ENCODE measurements around the gene ELL2. TPM values are rescaled to one million over a fixed set of nuclear protein-coding genes. Genes with fewer than 3 reads are reported as not detected.

Gene ELL2
- total and polyA plus RNA-seq, 9 of the 15 experiments (the other 6 are each of a cell fraction or from before 2014, with no cell fraction given): 4.3 to 18.3 (median 14.5) TPM

DNA sequence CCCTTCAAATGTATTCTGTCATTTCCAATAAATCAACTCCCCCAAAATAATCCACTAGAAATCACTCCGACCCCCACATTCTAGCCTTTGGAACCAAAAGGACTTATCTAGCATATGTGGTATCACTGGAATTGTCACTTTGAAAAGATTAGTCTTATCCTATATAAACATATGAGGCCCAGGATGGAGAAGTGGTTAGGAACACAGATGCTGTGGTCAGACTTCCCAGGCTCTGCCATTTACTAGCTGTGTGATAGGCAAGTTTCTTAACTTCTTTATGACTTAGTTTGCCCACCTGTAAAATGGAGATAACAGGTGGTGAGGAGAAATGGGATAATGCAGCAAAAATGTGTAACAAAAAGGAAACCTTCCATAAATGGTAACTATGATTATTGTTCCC is 77.1 kb downstream of the ELL2 start (continued):
- TF ChIP-seq, protein P1, sequence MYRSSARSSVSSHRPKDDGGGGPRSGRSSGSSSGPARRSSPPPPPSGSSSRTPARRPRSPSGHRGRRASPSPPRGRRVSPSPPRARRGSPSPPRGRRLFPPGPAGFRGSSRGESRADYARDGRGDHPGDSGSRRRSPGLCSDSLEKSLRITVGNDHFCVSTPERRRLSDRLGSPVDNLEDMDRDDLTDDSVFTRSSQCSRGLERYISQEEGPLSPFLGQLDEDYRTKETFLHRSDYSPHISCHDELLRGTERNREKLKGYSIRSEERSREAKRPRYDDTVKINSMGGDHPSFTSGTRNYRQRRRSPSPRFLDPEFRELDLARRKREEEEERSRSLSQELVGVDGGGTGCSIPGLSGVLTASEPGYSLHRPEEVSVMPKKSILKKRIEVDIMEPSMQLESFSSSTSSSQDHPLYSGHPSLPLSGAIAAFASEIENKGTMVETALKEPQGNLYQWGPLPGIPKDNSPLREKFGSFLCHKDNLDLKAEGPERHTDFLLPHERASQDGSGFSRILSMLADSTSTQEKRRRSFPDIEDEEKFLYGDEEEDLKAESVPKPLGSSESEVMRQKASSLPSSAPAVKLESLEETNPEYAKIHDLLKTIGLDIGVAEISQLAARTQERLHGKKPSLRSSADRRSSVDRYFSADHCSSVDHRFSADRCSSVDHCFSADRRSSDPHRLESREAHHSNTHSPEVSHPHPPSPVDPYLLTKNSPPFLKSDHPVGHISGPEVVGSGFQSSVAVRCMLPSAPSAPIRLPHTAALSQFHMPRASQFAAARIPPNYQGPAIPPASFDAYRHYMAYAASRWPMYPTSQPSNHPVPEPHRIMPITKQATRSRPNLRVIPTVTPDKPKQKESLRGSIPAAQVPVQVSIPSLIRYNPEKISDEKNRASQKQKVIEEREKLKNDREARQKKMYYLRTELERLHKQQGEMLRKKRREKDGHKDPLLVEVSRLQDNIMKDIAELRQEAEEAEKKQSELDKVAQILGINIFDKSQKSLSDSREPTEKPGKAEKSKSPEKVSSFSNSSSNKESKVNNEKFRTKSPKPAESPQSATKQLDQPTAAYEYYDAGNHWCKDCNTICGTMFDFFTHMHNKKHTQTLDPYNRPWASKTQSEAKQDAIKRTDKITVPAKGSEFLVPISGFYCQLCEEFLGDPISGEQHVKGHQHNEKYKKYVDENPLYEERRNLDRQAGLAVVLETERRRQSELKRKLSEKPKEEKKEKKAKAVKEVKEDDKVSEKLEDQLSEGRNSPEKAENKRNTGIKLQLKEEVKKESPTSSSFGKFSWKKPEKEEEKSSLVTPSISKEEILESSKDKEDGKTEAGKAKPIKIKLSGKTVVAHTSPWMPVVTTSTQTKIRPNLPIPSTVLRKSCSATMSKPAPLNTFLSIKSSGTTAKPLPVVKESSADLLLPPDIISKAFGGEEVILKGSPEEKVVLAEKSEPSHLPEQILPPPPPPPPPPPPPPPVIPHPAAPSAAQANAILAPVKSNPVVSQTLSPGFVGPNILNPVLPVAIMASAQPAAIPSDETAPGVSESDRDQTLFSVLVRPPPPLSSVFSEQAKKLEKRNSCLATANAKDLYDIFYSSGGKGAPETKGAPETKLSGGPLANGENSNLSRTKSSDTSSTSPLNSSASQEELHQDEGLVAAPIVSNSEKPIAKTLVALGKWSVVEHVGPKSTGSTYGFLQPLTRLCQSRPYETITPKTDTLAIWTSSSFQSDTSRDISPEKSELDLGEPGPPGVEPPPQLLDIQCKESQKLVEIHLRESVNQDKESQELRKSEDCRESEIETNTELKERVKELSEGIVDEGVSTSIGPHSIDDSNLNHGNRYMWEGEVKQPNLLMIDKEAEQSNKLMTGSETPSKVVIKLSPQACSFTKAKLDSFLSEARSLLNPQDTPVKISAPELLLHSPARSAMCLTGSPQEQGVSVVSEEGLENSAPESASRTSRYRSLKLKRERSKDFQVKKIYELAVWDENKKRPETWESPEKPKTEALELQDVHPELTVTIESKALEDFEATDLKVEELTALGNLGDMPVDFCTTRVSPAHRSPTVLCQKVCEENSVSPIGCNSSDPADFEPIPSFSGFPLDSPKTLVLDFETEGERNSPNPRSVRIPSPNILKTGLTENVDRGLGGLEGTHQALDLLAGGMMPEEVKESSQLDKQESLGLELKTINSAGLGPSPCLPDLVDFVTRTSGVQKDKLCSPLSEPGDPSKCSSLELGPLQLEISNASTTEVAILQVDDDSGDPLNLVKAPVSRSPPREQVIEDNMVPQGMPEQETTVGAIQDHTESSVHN (IDR thresholded peaks at IDR 0.05; ENCODE audit: borderline replicate concordance in 1 of 2, low read depth in 1 of 2): no peak
- no peak for TF ChIP-seq PHF20 (IDR thresholded peaks at IDR 0.05; ENCODE audit: partially characterized antibody)
- peak; percentile 96 for TF ChIP-seq PML (IDR thresholded peaks at IDR 0.05; ENCODE audit: low read length)
- TF ChIP-seq, protein P2, sequence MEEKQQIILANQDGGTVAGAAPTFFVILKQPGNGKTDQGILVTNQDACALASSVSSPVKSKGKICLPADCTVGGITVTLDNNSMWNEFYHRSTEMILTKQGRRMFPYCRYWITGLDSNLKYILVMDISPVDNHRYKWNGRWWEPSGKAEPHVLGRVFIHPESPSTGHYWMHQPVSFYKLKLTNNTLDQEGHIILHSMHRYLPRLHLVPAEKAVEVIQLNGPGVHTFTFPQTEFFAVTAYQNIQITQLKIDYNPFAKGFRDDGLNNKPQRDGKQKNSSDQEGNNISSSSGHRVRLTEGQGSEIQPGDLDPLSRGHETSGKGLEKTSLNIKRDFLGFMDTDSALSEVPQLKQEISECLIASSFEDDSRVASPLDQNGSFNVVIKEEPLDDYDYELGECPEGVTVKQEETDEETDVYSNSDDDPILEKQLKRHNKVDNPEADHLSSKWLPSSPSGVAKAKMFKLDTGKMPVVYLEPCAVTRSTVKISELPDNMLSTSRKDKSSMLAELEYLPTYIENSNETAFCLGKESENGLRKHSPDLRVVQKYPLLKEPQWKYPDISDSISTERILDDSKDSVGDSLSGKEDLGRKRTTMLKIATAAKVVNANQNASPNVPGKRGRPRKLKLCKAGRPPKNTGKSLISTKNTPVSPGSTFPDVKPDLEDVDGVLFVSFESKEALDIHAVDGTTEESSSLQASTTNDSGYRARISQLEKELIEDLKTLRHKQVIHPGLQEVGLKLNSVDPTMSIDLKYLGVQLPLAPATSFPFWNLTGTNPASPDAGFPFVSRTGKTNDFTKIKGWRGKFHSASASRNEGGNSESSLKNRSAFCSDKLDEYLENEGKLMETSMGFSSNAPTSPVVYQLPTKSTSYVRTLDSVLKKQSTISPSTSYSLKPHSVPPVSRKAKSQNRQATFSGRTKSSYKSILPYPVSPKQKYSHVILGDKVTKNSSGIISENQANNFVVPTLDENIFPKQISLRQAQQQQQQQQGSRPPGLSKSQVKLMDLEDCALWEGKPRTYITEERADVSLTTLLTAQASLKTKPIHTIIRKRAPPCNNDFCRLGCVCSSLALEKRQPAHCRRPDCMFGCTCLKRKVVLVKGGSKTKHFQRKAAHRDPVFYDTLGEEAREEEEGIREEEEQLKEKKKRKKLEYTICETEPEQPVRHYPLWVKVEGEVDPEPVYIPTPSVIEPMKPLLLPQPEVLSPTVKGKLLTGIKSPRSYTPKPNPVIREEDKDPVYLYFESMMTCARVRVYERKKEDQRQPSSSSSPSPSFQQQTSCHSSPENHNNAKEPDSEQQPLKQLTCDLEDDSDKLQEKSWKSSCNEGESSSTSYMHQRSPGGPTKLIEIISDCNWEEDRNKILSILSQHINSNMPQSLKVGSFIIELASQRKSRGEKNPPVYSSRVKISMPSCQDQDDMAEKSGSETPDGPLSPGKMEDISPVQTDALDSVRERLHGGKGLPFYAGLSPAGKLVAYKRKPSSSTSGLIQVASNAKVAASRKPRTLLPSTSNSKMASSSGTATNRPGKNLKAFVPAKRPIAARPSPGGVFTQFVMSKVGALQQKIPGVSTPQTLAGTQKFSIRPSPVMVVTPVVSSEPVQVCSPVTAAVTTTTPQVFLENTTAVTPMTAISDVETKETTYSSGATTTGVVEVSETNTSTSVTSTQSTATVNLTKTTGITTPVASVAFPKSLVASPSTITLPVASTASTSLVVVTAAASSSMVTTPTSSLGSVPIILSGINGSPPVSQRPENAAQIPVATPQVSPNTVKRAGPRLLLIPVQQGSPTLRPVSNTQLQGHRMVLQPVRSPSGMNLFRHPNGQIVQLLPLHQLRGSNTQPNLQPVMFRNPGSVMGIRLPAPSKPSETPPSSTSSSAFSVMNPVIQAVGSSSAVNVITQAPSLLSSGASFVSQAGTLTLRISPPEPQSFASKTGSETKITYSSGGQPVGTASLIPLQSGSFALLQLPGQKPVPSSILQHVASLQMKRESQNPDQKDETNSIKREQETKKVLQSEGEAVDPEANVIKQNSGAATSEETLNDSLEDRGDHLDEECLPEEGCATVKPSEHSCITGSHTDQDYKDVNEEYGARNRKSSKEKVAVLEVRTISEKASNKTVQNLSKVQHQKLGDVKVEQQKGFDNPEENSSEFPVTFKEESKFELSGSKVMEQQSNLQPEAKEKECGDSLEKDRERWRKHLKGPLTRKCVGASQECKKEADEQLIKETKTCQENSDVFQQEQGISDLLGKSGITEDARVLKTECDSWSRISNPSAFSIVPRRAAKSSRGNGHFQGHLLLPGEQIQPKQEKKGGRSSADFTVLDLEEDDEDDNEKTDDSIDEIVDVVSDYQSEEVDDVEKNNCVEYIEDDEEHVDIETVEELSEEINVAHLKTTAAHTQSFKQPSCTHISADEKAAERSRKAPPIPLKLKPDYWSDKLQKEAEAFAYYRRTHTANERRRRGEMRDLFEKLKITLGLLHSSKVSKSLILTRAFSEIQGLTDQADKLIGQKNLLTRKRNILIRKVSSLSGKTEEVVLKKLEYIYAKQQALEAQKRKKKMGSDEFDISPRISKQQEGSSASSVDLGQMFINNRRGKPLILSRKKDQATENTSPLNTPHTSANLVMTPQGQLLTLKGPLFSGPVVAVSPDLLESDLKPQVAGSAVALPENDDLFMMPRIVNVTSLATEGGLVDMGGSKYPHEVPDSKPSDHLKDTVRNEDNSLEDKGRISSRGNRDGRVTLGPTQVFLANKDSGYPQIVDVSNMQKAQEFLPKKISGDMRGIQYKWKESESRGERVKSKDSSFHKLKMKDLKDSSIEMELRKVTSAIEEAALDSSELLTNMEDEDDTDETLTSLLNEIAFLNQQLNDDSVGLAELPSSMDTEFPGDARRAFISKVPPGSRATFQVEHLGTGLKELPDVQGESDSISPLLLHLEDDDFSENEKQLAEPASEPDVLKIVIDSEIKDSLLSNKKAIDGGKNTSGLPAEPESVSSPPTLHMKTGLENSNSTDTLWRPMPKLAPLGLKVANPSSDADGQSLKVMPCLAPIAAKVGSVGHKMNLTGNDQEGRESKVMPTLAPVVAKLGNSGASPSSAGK (IDR thresholded peaks at IDR 0.05): no peak
- TF ChIP-seq, protein P3, sequence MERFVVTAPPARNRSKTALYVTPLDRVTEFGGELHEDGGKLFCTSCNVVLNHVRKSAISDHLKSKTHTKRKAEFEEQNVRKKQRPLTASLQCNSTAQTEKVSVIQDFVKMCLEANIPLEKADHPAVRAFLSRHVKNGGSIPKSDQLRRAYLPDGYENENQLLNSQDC (CRISPR knock-in tag; IDR thresholded peaks at IDR 0.05): no peak
- no peak for TF ChIP-seq HIVEP1 (CRISPR knock-in tag; IDR thresholded peaks at IDR 0.05)
- TF ChIP-seq BRD4 (IDR thresholded peaks at IDR 0.05): no peak

Measured in K562 (cell line).